LNCaP clone FGC (cell line): ENCODE results near the gene TESK1.
"Not testable (repeated sequence)": the region's sequence is repeated elsewhere in the genome, so short reads cannot be mapped to it uniquely, and the experiment has no call there.

ENCODE experiments used
- DNase-seq: peaks from one replicate; pipeline ENCODE4 v3.0.0-alpha.2; 2011; ENCODE audit warnings: low read depth
- H3K4me3 ChIP-seq: 2 replicates; pipeline ENCODE4 v1.5.1; 2011; ENCODE audit warnings: mild to moderate bottlenecking, low read depth, low read length, control low read depth
- CTCF ChIP-seq: IDR thresholded peaks from 2 replicates; pipeline ENCODE4 v1.5.1; 2012; ENCODE audit warnings: mild to moderate bottlenecking; ENCODE audit not compliant: control insufficient read depth, insufficient read depth; ENCODE audit errors: extremely low read depth

Gene TESK1

GRCh38 chr9:35611230-35611797, 6.3 kb downstream of the TESK1 start:
- H3K4me3 ChIP-seq, result no peak overlapping the region
- peak; percentile 74 for TF ChIP-seq CTCF
- no peak for DNase-seq

GRCh38 chr9:35612066-35612465, 7.0 kb downstream of the TESK1 start:
- not testable (repeated sequence) for H3K4me3 ChIP-seq, DNase-seq

GRCh38 chr9:35612843-35613242, 7.8 kb downstream of the TESK1 start:
- no peak overlapping the region for H3K4me3 ChIP-seq
- no peak for DNase-seq
- TF ChIP-seq CTCF, result no peak

- DNase-seq, result no peak
- no peak overlapping the region for H3K4me3 ChIP-seq
- TF ChIP-seq CTCF, result no peak
Measured at GRCh38 chr9:35615981-35616680, 11.1 kb downstream of the TESK1 start.

GRCh38 chr9:35616681-35617459, 11.8 kb downstream of the TESK1 start:
- no peak overlapping the region for H3K4me3 ChIP-seq
- no peak for TF ChIP-seq CTCF
- DNase-seq, result no peak

GRCh38 chr9:35617548-35617947, 12.5 kb downstream of the TESK1 start:
- H3K4me3 ChIP-seq, result no peak overlapping the region
- no peak for TF ChIP-seq CTCF

GRCh38 chr9:35618325-35618727, 13.3 kb downstream of the TESK1 start, which contains the start of gene CD72:
Gene CD72, minus strand, starts transcription at chr9:35618413. Its CDS starts 110 bp downstream, at chr9:35618303.
- no peak for DNase-seq
- no peak for TF ChIP-seq CTCF
- no peak within 1 kb of the TSS for H3K4me3 ChIP-seq

More at GRCh38 chr9:35617548-35617947, 12.5 kb downstream of the TESK1 start:
- DNase-seq, result no peak
